HepG2 (cell line): ENCODE measurements around the gene UBE2L6. TPM values are rescaled to one million over a fixed set of nuclear protein-coding genes. Genes with fewer than 3 reads are reported as not detected.

Experiments
- AFF4 ChIP-seq: sonication (generic); formaldehyde crosslinking; IDR thresholded peaks from 2 replicates; pipeline ENCODE4 v1.4.0; 2020; ENCODE audit warnings: missing genetic modification reagents
- FLYWCH1 ChIP-seq: sonication (generic); formaldehyde crosslinking; IDR thresholded peaks from 2 replicates; pipeline ENCODE4 v1.8.1; 2023; ENCODE audit warnings: mild to moderate bottlenecking, missing genetic modification reagents
- FOXJ3 ChIP-seq: sonication (generic); formaldehyde crosslinking; IDR thresholded peaks from 2 replicates; pipeline ENCODE4 v1.4.0; 2020; ENCODE audit warnings: missing genetic modification reagents, mild to moderate bottlenecking, borderline replicate concordance
- FOXP1 ChIP-seq, 2 experiments: fragments of 450-650 bp in 1 of 2; IDR thresholded peaks; 2 replicates each; pipeline ENCODE4 v1.6.1; 2017 to 2018; ENCODE audit warnings: antibody characterized with exemption in 1 of 2
- GMEB2 ChIP-seq: IDR thresholded peaks from 2 replicates; pipeline ENCODE4 v1.6.1; 2016; ENCODE audit warnings: missing biosample characterization, missing genetic modification reagents, low read depth
- HDAC2 ChIP-seq: sonication (generic); formaldehyde crosslinking; IDR thresholded peaks from 2 replicates; pipeline ENCODE4 v1.4.0; 2020; ENCODE audit warnings: missing genetic modification reagents
- KAT8 ChIP-seq: IDR thresholded peaks from 2 replicates; pipeline ENCODE4 v1.6.1; 2016; ENCODE audit warnings: missing genetic modification reagents, missing compliant biosample characterization
- NR0B2 ChIP-seq: sonication (generic); formaldehyde crosslinking; IDR thresholded peaks from 2 replicates; pipeline ENCODE4 v1.4.0; 2020; ENCODE audit warnings: mild to moderate bottlenecking, missing genetic modification reagents
- REPIN1 ChIP-seq: sonication (generic); formaldehyde crosslinking; IDR thresholded peaks from 2 replicates; pipeline ENCODE4 v1.8.0; 2022; ENCODE audit warnings: missing genetic modification reagents, low read depth, mild to moderate bottlenecking, borderline replicate concordance
- THAP8 ChIP-seq: sonication (generic); formaldehyde crosslinking; IDR thresholded peaks from 2 replicates; pipeline ENCODE4 v1.5.1; 2020; ENCODE audit warnings: missing genetic modification reagents, mild to moderate bottlenecking, borderline replicate concordance
- XBP1 ChIP-seq: sonication (generic); formaldehyde crosslinking; IDR thresholded peaks from 2 replicates; pipeline ENCODE4 v1.5.0; 2020; ENCODE audit warnings: missing genetic modification reagents
- ZBTB2 ChIP-seq: sonication (generic); formaldehyde crosslinking; IDR thresholded peaks from 2 replicates; pipeline ENCODE4 v1.8.0; 2022; ENCODE audit warnings: low read depth, missing genetic modification reagents
- ZMYM4 ChIP-seq: sonication (generic); formaldehyde crosslinking; IDR thresholded peaks from 2 replicates; pipeline ENCODE4 v1.8.1; 2023; ENCODE audit warnings: mild to moderate bottlenecking, missing genetic modification reagents
- ZNF234 ChIP-seq: sonication (generic); formaldehyde crosslinking; conservative IDR thresholded peaks from 2 replicates; pipeline ENCODE4 v1.5.1; 2020; ENCODE audit warnings: mild to moderate bottlenecking, missing genetic modification reagents
- ZNF331 ChIP-seq: sonication (generic); formaldehyde crosslinking; IDR thresholded peaks from 2 replicates; pipeline ENCODE4 v1.4.0; 2020; ENCODE audit warnings: missing genetic modification reagents
- ZNF33B ChIP-seq: sonication (generic); formaldehyde crosslinking; IDR thresholded peaks from 2 replicates; pipeline ENCODE4 v1.5.1; 2020; ENCODE audit warnings: mild to moderate bottlenecking, missing genetic modification reagents
- ZNF501 ChIP-seq: sonication (generic); formaldehyde crosslinking; IDR thresholded peaks from 2 replicates; pipeline ENCODE4 v1.5.1; 2020; ENCODE audit warnings: mild to moderate bottlenecking, moderate library complexity, missing genetic modification reagents
- ZNF598 ChIP-seq: sonication (generic); formaldehyde crosslinking; IDR thresholded peaks from 2 replicates; pipeline ENCODE4 v1.5.1; 2020; ENCODE audit warnings: mild to moderate bottlenecking, missing genetic modification reagents, borderline replicate concordance
- ZNF75D ChIP-seq: sonication (generic); formaldehyde crosslinking; IDR thresholded peaks from 2 replicates; pipeline ENCODE4 v1.8.1; 2023; ENCODE audit warnings: missing genetic modification reagents, mild to moderate bottlenecking, borderline replicate concordance
- ZNF816 ChIP-seq: sonication (generic); formaldehyde crosslinking; IDR thresholded peaks from 2 replicates; pipeline ENCODE4 v1.8.0; 2022; ENCODE audit warnings: missing genetic modification reagents, mild to moderate bottlenecking, borderline replicate concordance
- polyA plus RNA-seq, 8 experiments: library from polyadenylated mRNA; depleted of rRNA in 3 of 8; stranded (reverse) in 7 of 8; unstranded in 1 of 8; fragments of >200 nt; fragmentation: Illumina TruSeq in 4 of 8; extraction: Trizol in 4 of 8; gene quantifications; 2 replicates each; pipeline versions ENCODE4 v1.2.1 to v1.2.3, GENCODE V29; 2011 to 2016; ENCODE audit warnings: low read depth in 4 of 8, missing spikeins in 1 of 8, mixed read lengths in 1 of 8; ENCODE audit not compliant: insufficient read depth in 1 of 8
- total RNA-seq, 5 experiments: library from RNA; depleted of rRNA; stranded (reverse); fragments of >200 nt; fragmentation: Illumina TruSeq; extraction: Trizol; gene quantifications; 2 replicates each; pipeline ENCODE4 v1.2.3, GENCODE V29; 2016; ENCODE audit warnings: low read depth in 1 of 5

Gene UBE2L6
- total and polyA plus RNA-seq, 2 of the 13 experiments (the other 11 are each of a cell fraction or from before 2014, with no cell fraction given), result 30.3 to 30.4 TPM

GRCh38 chr11:57530596-57531507, 36.6 kb downstream of the UBE2L6 start, which contains the start of gene TIMM10 (continued):
- TF ChIP-seq AFF4 (no peak), ZBTB2 (CRISPR knock-in tag) (peak; percentile 56; the same call in 1 of the 2 replicates), GMEB2 (CRISPR knock-in tag) (peak; percentile 36; the same call in 1 of the 2 replicates), KAT8 (CRISPR knock-in tag) (peak; percentile 98), THAP8 (CRISPR knock-in tag) (no peak), ZNF75D (CRISPR knock-in tag) (no peak), ZNF816 (CRISPR knock-in tag) (no peak; the same call in 1 of the 2 replicates), FOXJ3 (CRISPR knock-in tag) (peak; percentile 80; the same call in 1 of the 2 replicates), XBP1 (CRISPR knock-in tag) (peak; percentile 53; the same call in 1 of the 2 replicates), FLYWCH1 (CRISPR knock-in tag) (no peak), ZNF598 (CRISPR knock-in tag) (no peak), FOXP1 (IDR thresholded peaks at IDR 0.05) (no peak), FOXP1 (CRISPR knock-in tag; IDR thresholded peaks at IDR 0.05) (no peak), HDAC2 (CRISPR knock-in tag) (peak; percentile 71), ZNF33B (0 out of 2 replicates have a peak, but pooled peaks have one; percentile 26), ZNF331 (CRISPR knock-in tag) (peak; percentile 80), ZNF234 (CRISPR knock-in tag) (no peak), ZNF501 (peak; percentile 89), ZMYM4 (CRISPR knock-in tag) (peak; percentile 84), REPIN1 (peak; percentile 71; the same call in 1 of the 2 replicates), NR0B2 (CRISPR knock-in tag) (peak; percentile 53; the same call in 1 of the 2 replicates)
